Body of pancreas (tissue), 4 donors: ENCODE measurements around the gene CREG2. TPM values are rescaled to one million over a fixed set of nuclear protein-coding genes. Genes with fewer than 3 reads are reported as not detected.

Experiments used
- ATAC-seq: fragments of 150-250 bp; one replicate; pipeline ENCODE4 v1.9.1; 2016
- DNase-seq, 4 donors: peaks; one replicate each; pipeline ENCODE4 v3.0.0-alpha.2; 2019
- H3K27ac ChIP-seq, 4 donors: fragments of 200-600 bp; sonication (generic); 1 replicate in 3 of 4; 2 replicates in 1 of 4; pipeline versions ENCODE4 v1.5.1 to v1.6.1; 2016 to 2019; ENCODE audit warnings: mild to moderate bottlenecking in 1 of 4, mixed read lengths in 1 of 4, moderate library complexity in 1 of 4
- H3K27me3 ChIP-seq, 2 donors: fragments of 200-600 bp; sonication (generic); one replicate each; pipeline ENCODE4 v1.6.0; 2016; ENCODE audit warnings: mild to moderate bottlenecking in 1 of 2
- H3K36me3 ChIP-seq, 2 donors: fragments of 200-600 bp; sonication (generic); replicated peaks in 1 of 2; 2 replicates each; pipeline ENCODE4 v1.5.1; 2016; ENCODE audit warnings: low read depth in 2 of 2; ENCODE audit not compliant: insufficient read depth in 1 of 2
- H3K4me1 ChIP-seq: fragments of 200-600 bp; sonication (generic); one replicate; pipeline ENCODE4 v1.6.0; 2016
- H3K4me3 ChIP-seq, 2 donors: fragments of 200-600 bp; sonication (generic); 1 replicate in 1 of 2; 2 replicates in 1 of 2; pipeline ENCODE4 v1.5.1; 2016 to 2019
- H3K9me3 ChIP-seq, 3 donors: fragments of 200-600 bp; sonication (generic); 1 replicate in 2 of 3; 2 replicates in 1 of 3; pipeline ENCODE4 v1.5.1; 2016
- CTCF ChIP-seq, 7 experiments: fragments of 450-650 bp in 4 of 7; fragments of 200-600 bp in 3 of 7; sonication (generic) in 3 of 7; IDR thresholded peaks; one replicate each; pipeline ENCODE4 v1.5.1; 2016 to 2019; ENCODE audit warnings: antibody characterized with exemption in 7 of 7
- POLR2A ChIP-seq, 3 donors: fragments of 450-650 bp; IDR thresholded peaks; one replicate each; pipeline ENCODE4 v1.6.1; 2016; ENCODE audit warnings: antibody characterized with exemption in 3 of 3, mild to moderate bottlenecking in 2 of 3
- WGBS, 2 donors: methylation state at CpG; one replicate each; pipeline ENCODE4 v1.1.5; 2017; 5-methylcytosine and 5-hydroxymethylcytosine counted together
- intact Hi-C: fragments of 100-400 bp; cut with DNase I; formaldehyde crosslinking; loops from one replicate; pipeline ENCODE4 v1.15.1; 2023
- total RNA-seq, 2 donors: library from RNA; depleted of rRNA; stranded (reverse); fragments of >200 nt; gene quantifications; one replicate each; pipeline ENCODE4 v1.1.0, GENCODE V29; 2016

CREG2 gene
- total RNA-seq, 2 donors from 2014 or later: not detected

DNA sequence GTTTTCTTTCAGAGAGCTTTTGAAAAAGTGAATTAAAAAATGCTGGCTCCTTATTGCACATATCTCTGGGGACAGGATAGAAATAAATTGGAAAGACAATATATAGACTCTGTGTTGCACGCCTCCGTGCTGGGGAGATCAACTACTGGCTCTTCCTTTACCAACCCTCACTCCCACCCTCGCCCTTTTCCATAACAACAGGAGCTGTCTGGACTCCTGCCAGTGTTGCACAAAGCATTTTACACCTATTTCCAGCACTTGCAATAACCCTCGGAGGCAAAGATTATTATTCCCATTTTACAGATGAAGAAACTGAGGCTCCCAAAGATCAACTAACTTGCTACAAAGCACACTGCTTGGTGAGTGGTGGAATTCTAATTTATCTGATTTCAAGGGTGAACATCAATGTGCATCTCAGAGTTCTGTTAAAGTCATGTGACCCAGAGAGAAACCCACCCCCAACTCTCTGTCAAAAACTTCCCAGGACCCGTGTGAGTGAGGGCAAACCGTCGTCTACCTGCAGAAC, 4.2 kb downstream of the CREG2 start:
- no peaks in the 10 kb centered on the region for H3K9me3 ChIP-seq
- intact Hi-C loops: no loop called here
- WGBS, 2 donors: 57 to 63% methylated on average over 7 of the region's 7 CpGs
- no peaks in the 10 kb centered on the region for H3K27me3 ChIP-seq
- DNase-seq (no peak), ATAC-seq (no peak)
- H3K36me3 ChIP-seq: no peaks in the 10 kb centered on the region
- H3K4me1 ChIP-seq: peaks cover 13% of the 10 kb centered on the region
- no peak for TF ChIP-seq POLR2A (IDR thresholded peaks at IDR 0.05)
- TF ChIP-seq CTCF (IDR thresholded peaks at IDR 0.05): no peak
- H3K27ac ChIP-seq: no peak overlapping the region
- no peak overlapping the region for H3K4me3 ChIP-seq

DNA sequence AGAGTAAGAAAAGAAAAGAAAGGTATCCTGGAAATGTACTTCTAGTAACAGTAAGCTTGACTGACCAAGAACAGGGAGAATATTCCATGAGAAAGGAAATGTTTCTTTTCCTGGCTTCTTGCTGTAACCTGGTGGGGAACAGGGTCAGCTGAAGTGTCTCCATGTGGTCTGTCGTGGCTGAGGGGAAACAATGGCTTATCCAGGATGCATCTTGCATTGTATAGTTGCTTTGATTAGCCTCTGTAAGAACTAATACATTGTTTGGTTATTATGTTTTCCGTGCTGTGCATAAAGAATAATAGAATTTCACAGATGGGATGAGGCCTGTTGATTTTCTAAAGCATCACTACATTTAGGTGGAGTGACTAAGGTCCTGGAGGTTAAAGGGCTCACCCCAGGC, 4.9 kb downstream of the CREG2 start:
- DNase-seq: no peak
- 83 to 87% methylated on average over 2 of the region's 2 CpGs for WGBS, 2 donors
- ATAC-seq: no peak
- H3K27ac ChIP-seq: no peak overlapping the region
- H3K36me3 ChIP-seq: no peaks in the 10 kb centered on the region
- H3K9me3 ChIP-seq: no peaks in the 10 kb centered on the region
- intact Hi-C loops: no loop called here
- TF ChIP-seq CTCF (IDR thresholded peaks at IDR 0.05): no peak
- no peak for TF ChIP-seq POLR2A (IDR thresholded peaks at IDR 0.05)
- peaks cover 10% of the 10 kb centered on the region for H3K4me1 ChIP-seq
- H3K27me3 ChIP-seq: no peaks in the 10 kb centered on the region
- H3K4me3 ChIP-seq: no peak overlapping the region

DNA sequence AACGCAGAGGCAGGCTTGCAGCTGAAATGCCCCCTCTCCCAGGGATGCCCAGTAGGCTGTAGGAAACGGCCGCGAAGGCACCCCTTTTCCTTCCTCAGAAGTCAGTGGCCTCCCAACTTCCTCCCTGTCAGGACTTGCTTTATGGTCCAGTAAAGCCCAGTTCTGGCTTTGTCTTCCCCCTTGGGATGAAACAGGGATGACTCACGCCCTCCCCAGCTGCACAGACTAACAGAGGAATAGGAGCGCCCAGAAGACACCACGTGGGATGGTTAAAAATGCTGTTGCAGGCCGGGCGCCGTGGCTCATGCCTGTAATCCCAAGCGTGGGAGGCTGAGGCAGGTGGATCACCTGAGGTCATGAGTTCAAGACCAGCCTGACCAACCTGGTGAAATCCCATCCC, 6.9 kb downstream of the CREG2 start:
- TF ChIP-seq POLR2A (IDR thresholded peaks at IDR 0.05) (no peak), CTCF (IDR thresholded peaks at IDR 0.05) (no peak)
- H3K4me1 ChIP-seq: no peaks in the 10 kb centered on the region
- H3K4me3 ChIP-seq: no peak overlapping the region
- H3K36me3 ChIP-seq: no peaks in the 10 kb centered on the region
- no peaks in the 10 kb centered on the region for H3K9me3 ChIP-seq
- intact Hi-C loops: no loop called here
- no peak overlapping the region for H3K27ac ChIP-seq
- ATAC-seq: no peak
- H3K27me3 ChIP-seq: no peaks in the 10 kb centered on the region
- peak in 2 of 4 donors; percentile 11 to 38 for DNase-seq
- WGBS, 2 donors: 79 to 82% methylated on average over 11 of the region's 11 CpGs

GRCh38 chr2:101379091-101379490, 8.2 kb downstream of the CREG2 start:
- TF ChIP-seq CTCF (IDR thresholded peaks at IDR 0.05): no peak
- no peak for TF ChIP-seq POLR2A (IDR thresholded peaks at IDR 0.05)
- no peaks in the 10 kb centered on the region for H3K4me1 ChIP-seq
- no peaks in the 10 kb centered on the region for H3K36me3 ChIP-seq
- no peaks in the 10 kb centered on the region for H3K9me3 ChIP-seq
- ATAC-seq (no peak), DNase-seq (no peak)
- WGBS, 2 donors: 84 to 89% methylated on average over 2 of the region's 2 CpGs
- no peak overlapping the region for H3K4me3 ChIP-seq
- H3K27ac ChIP-seq: no peak overlapping the region
- intact Hi-C loops: no loop called here
- H3K27me3 ChIP-seq: no peaks in the 10 kb centered on the region

GRCh38 chr2:101375653-101376052, 11.7 kb downstream of the CREG2 start:
- DNase-seq (no peak), ATAC-seq (no peak)
- H3K36me3 ChIP-seq: no peaks in the 10 kb centered on the region
- no peaks in the 10 kb centered on the region for H3K4me1 ChIP-seq
- H3K9me3 ChIP-seq: no peaks in the 10 kb centered on the region
- WGBS, 2 donors: 39 to 44% methylated on average over 8 to 9 of the region's 9 CpGs
- H3K4me3 ChIP-seq: no peak overlapping the region
- no peak overlapping the region for H3K27ac ChIP-seq
- TF ChIP-seq POLR2A (IDR thresholded peaks at IDR 0.05) (no peak), CTCF (IDR thresholded peaks at IDR 0.05) (no peak)
- intact Hi-C loops: no loop called here
- H3K27me3 ChIP-seq: no peaks in the 10 kb centered on the region
